Neural cell (in vitro differentiated cells): ENCODE measurements around the gene GPSM1. TPM values are rescaled to one million over a fixed set of nuclear protein-coding genes. Genes with fewer than 3 reads are reported as not detected.

Experiments
- H2AFZ ChIP-seq: fragments of 200-600, 300-800 bp; sonication (generic), shearing (Covaris generic); 2 replicates; pipeline ENCODE4 v1.6.0; 2014; ENCODE audit warnings: low read depth, mild to moderate bottlenecking, antibody characterized with exemption, low read length, moderate library complexity
- H3F3A ChIP-seq: fragments of 200-600 bp; shearing (Covaris generic); 2 replicates; pipeline ENCODE4 v1.6.1; 2016; ENCODE audit warnings: mild to moderate bottlenecking, moderate library complexity, mixed read lengths, antibody characterized with exemption, low read length; ENCODE audit not compliant: insufficient read depth, poor library complexity, severe bottlenecking
- H3K27ac ChIP-seq: fragments of 200-600, 300-800 bp; sonication (generic), shearing (Covaris generic); 2 replicates; pipeline ENCODE4 v1.5.1; 2014; ENCODE audit warnings: mild to moderate bottlenecking, low read length, moderate library complexity
- H3K27me3 ChIP-seq: fragments of 300-800, 200-600 bp; sonication (generic), shearing (Covaris generic); 2 replicates; pipeline ENCODE4 v1.6.0; 2014; ENCODE audit warnings: mild to moderate bottlenecking, low read depth, low read length, moderate library complexity; ENCODE audit not compliant: insufficient read depth
- H3K36me3 ChIP-seq: fragments of 300-800, 200-600 bp; sonication (generic), shearing (Covaris generic); 2 replicates; pipeline ENCODE4 v1.5.1; 2014; ENCODE audit warnings: mild to moderate bottlenecking, antibody characterized with exemption, low read length, moderate library complexity; ENCODE audit not compliant: insufficient read depth
- H3K4me2 ChIP-seq: fragments of 300-800, 200-600 bp; sonication (generic), shearing (Covaris generic); 2 replicates; pipeline ENCODE4 v1.6.0; 2014; ENCODE audit warnings: mild to moderate bottlenecking, low read length
- H3K4me3 ChIP-seq: fragments of 300-800, 200-600 bp; sonication (generic), shearing (Covaris generic); 2 replicates; pipeline ENCODE4 v1.5.1; 2014; ENCODE audit warnings: mild to moderate bottlenecking, low read length, moderate library complexity
- H3K79me2 ChIP-seq: fragments of 200-600 bp; shearing (Covaris generic); replicated peaks from 2 replicates; pipeline ENCODE4 v1.6.0; 2014; ENCODE audit warnings: mild to moderate bottlenecking, low read length, moderate library complexity; ENCODE audit not compliant: insufficient read depth
- H3K9ac ChIP-seq: fragments of 300-800, 200-600 bp; sonication (generic), shearing (Covaris generic); 2 replicates; pipeline ENCODE4 v1.6.1; 2016; ENCODE audit warnings: mild to moderate bottlenecking, low read length, mixed read lengths
- H3K9me2 ChIP-seq: fragments of 200-600 bp; shearing (Covaris generic); 2 replicates; pipeline ENCODE4 v1.6.1; 2016; ENCODE audit warnings: mild to moderate bottlenecking, low read length, mixed read lengths; ENCODE audit not compliant: insufficient read depth
- H3K9me3 ChIP-seq: fragments of 200-600, 300-800 bp; sonication (generic), shearing (Covaris generic); 2 replicates; pipeline ENCODE4 v1.6.1; 2016; ENCODE audit warnings: mild to moderate bottlenecking, mixed run types, low read length, moderate library complexity, mixed read lengths
- H4K20me1 ChIP-seq: fragments of 200-600 bp; shearing (Covaris generic); 2 replicates; pipeline ENCODE4 v1.6.1; 2016; ENCODE audit warnings: mild to moderate bottlenecking, mixed run types; ENCODE audit not compliant: insufficient read depth
- EP300 ChIP-seq: fragments of 450-650 bp; conservative IDR thresholded peaks from 2 replicates; pipeline ENCODE4 v1.6.1; 2014; ENCODE audit warnings: antibody characterized with exemption, mild to moderate bottlenecking, moderate library complexity; ENCODE audit not compliant: poor library complexity, severe bottlenecking
- EZH2 ChIP-seq: fragments of 200-600, 300-800 bp; shearing (Covaris generic), sonication (generic); IDR thresholded peaks from 2 replicates; pipeline ENCODE4 v1.6.1; 2014; ENCODE audit warnings: antibody characterized with exemption, low read length, borderline replicate concordance, mild to moderate bottlenecking; ENCODE audit not compliant: insufficient read depth, poor library complexity, severe bottlenecking
- MXI1 ChIP-seq: fragments of 450-650 bp; conservative IDR thresholded peaks from 2 replicates; pipeline ENCODE4 v1.6.1; 2014; ENCODE audit warnings: antibody characterized with exemption, mild to moderate bottlenecking; ENCODE audit not compliant: poor library complexity, severe bottlenecking
- POLR2AphosphoS5 ChIP-seq: IDR thresholded peaks from 2 replicates; pipeline ENCODE4 v1.6.1; 2012
- RAD21 ChIP-seq: fragments of 450-650 bp; conservative IDR thresholded peaks from 2 replicates; pipeline ENCODE4 v1.6.1; 2014; ENCODE audit warnings: antibody characterized with exemption, mild to moderate bottlenecking, moderate library complexity
- SMC3 ChIP-seq: fragments of 450-650 bp; conservative IDR thresholded peaks from 2 replicates; pipeline ENCODE4 v1.6.1; 2014; ENCODE audit warnings: antibody characterized with exemption, mild to moderate bottlenecking, moderate library complexity; ENCODE audit not compliant: poor library complexity
- TAF1 ChIP-seq: IDR thresholded peaks from 2 replicates; pipeline ENCODE4 v1.6.1; 2012; ENCODE audit warnings: low read depth
- polyA plus RNA-seq: library from polyadenylated mRNA; depleted of rRNA; stranded (reverse); fragments of >200 nt; gene quantifications from 2 replicates; pipeline ENCODE4 v1.2.3, GENCODE V29; 2014
- TF ChIP-seq, protein P1 (sequence below): IDR thresholded peaks from 2 replicates; pipeline ENCODE4 v1.6.1; 2012; ENCODE audit warnings: borderline replicate concordance
- TF ChIP-seq, protein P2 (sequence below): fragments of 450-650 bp; IDR thresholded peaks from 2 replicates; pipeline ENCODE4 v1.5.1; 2014; ENCODE audit warnings: antibody characterized with exemption, mild to moderate bottlenecking, moderate library complexity; ENCODE audit not compliant: poor library complexity, severe bottlenecking

The GPSM1 gene
- polyA plus RNA-seq, 1 donor from 2014 or later, result 117 TPM

DNA sequence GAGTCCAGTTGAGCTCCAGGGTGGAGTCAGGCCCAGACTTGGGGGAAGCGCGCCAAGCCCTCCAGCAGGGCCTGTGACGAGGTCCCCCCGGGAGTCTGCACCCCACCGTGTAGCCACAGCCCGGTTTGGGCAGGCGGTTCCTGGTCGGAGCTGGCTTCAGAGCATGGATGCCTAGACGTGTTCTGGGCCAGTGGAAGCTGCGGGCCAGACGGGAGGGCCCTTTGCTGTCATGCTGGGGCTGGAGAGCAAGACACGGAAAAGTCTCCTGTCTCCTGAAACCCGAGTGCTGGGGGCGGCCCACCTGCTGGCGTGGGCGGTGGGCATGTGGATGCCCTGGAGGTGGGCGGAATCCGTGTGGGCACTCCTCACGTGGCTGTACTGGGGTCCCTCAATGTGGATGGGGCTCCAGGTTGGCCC lies 1.9 kb downstream of the GPSM1 start:
- Histone ChIP-seq H3K27ac (peak overlapping the region; percentile 70), H3F3A (no peaks in the 10 kb centered on the region), H2AFZ (no peak overlapping the region), H3K9me3 (no peaks in the 10 kb centered on the region), H3K9ac (peak overlapping the region; percentile 94), H3K36me3 (no peaks in the 10 kb centered on the region), H3K27me3 (no peaks in the 10 kb centered on the region), H4K20me1 (no peaks in the 10 kb centered on the region), H3K79me2 (peaks cover 29% of the 10 kb centered on the region), H3K4me3 (peak overlapping the region; percentile 96), H3K9me2 (no peaks in the 10 kb centered on the region), H3K4me2 (peak overlapping the region; percentile 74)
- TF ChIP-seq, protein P1, sequence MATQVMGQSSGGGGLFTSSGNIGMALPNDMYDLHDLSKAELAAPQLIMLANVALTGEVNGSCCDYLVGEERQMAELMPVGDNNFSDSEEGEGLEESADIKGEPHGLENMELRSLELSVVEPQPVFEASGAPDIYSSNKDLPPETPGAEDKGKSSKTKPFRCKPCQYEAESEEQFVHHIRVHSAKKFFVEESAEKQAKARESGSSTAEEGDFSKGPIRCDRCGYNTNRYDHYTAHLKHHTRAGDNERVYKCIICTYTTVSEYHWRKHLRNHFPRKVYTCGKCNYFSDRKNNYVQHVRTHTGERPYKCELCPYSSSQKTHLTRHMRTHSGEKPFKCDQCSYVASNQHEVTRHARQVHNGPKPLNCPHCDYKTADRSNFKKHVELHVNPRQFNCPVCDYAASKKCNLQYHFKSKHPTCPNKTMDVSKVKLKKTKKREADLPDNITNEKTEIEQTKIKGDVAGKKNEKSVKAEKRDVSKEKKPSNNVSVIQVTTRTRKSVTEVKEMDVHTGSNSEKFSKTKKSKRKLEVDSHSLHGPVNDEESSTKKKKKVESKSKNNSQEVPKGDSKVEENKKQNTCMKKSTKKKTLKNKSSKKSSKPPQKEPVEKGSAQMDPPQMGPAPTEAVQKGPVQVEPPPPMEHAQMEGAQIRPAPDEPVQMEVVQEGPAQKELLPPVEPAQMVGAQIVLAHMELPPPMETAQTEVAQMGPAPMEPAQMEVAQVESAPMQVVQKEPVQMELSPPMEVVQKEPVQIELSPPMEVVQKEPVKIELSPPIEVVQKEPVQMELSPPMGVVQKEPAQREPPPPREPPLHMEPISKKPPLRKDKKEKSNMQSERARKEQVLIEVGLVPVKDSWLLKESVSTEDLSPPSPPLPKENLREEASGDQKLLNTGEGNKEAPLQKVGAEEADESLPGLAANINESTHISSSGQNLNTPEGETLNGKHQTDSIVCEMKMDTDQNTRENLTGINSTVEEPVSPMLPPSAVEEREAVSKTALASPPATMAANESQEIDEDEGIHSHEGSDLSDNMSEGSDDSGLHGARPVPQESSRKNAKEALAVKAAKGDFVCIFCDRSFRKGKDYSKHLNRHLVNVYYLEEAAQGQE, result no peak
- TF ChIP-seq EP300 (no peak), MXI1 (no peak), TAF1 (no peak), RAD21 (no peak), SMC3 (no peak), EZH2 (no peak), POLR2AphosphoS5 (no peak)
- TF ChIP-seq, protein P2, sequence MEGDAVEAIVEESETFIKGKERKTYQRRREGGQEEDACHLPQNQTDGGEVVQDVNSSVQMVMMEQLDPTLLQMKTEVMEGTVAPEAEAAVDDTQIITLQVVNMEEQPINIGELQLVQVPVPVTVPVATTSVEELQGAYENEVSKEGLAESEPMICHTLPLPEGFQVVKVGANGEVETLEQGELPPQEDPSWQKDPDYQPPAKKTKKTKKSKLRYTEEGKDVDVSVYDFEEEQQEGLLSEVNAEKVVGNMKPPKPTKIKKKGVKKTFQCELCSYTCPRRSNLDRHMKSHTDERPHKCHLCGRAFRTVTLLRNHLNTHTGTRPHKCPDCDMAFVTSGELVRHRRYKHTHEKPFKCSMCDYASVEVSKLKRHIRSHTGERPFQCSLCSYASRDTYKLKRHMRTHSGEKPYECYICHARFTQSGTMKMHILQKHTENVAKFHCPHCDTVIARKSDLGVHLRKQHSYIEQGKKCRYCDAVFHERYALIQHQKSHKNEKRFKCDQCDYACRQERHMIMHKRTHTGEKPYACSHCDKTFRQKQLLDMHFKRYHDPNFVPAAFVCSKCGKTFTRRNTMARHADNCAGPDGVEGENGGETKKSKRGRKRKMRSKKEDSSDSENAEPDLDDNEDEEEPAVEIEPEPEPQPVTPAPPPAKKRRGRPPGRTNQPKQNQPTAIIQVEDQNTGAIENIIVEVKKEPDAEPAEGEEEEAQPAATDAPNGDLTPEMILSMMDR, result no peak

DNA sequence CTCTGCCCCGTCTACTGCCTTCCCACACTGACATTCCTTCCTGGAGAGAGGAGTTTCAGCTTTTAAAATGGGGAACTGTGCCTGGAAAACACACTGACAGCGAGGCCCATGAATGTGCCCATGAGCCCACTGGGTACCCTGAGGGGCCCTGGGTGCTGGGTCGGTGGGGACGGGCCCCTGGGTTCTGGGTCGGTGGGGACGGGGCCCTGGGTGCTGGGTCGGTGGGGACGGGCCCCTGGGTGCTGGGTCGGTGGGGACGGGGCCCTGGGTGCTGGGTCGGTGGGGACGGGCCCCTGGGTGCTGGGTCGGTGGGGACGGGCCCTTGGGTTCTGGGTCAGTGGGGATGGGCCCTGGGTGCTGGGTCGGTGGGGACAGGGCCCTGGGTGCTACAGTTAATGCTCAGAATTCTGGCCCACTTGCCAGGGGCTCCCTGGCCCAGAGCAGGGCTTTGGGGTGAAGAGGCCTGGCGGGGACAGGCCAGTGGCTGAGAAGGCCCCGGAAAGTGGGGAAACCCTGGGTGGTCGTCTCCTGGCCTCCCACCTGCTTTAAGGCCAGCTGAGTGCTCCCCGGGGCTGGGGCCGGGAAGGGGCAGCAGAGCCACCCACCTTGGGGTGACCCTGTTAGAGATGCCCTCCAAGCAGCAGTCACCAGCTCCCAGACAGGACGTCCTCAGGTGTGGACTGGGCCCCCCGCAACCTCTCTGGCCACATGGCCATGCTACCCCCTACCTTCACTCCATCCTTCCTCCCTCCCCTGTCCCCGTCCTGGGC lies 2.5 kb downstream of the GPSM1 start:
- Histone ChIP-seq H3K9me3 (no peaks in the 10 kb centered on the region), H4K20me1 (no peaks in the 10 kb centered on the region)

More for the DNA sequence above, 2.5 kb downstream of the GPSM1 start:
- Histone ChIP-seq H3K27ac (no peak overlapping the region), H3K79me2 (peaks cover 29% of the 10 kb centered on the region), H3K27me3 (no peaks in the 10 kb centered on the region), H2AFZ (no peak overlapping the region), H3K9ac (peak overlapping the region; percentile 94), H3K9me2 (no peaks in the 10 kb centered on the region), H3K4me3 (peak overlapping the region; percentile 96), H3F3A (no peaks in the 10 kb centered on the region), H3K36me3 (no peaks in the 10 kb centered on the region), H3K4me2 (no peak overlapping the region)
- no peak for TF ChIP-seq RAD21
- no peak for TF ChIP-seq EZH2
- TF ChIP-seq, protein P1, result no peak
- no peak for TF ChIP-seq TAF1
- no peak for TF ChIP-seq POLR2AphosphoS5
- no peak for TF ChIP-seq SMC3
- no peak for TF ChIP-seq MXI1
